HG03469 (cell line): ENCODE results near the gene TFIP11.

Experiments
- ATAC-seq: cut with Tn5 transposase; IDR thresholded peaks from one replicate; pipeline ENCODE4 v1.9.1; 2021; ENCODE audit warnings: mild to moderate bottlenecking, moderate library complexity, moderate number of reproducible peaks; ENCODE audit not compliant: unreplicated experiment

TFIP11 gene

DNA sequence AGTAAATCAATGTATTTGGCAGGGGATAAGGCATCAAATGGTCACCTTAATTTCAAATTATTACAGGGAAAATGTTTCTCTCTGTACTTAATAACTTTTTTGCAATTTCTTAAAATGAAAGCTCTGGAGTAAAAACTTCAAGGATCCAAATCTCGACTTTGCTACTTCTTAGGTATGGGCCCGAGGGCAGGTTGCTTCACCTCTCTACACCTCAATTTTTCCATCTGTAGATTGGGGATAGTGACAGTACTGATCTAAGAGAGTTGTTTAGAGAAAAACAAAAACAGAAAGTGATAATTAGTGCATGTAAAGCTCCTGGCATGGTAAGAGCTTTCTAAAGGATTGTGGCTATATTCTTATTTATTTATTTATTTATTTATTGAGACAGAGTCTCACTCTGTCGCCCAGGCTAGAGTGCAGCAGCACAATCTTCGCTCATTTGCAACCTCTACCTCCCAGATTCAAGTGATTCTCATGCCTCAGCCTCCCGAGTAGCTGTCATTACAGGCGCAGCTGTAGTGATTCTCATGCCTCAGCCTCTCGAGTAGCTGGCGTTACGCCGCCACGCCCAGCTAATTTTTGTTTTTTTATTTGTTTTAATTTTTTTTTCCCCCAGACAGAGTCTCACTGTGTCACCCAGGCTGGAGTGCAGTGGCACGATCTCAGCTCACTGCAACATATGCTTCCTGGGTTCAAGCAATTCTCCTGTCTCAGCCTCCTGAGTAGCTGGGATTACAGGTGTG is 2.3 kb upstream of the TFIP11 start:
- ATAC-seq, result no peak

DNA sequence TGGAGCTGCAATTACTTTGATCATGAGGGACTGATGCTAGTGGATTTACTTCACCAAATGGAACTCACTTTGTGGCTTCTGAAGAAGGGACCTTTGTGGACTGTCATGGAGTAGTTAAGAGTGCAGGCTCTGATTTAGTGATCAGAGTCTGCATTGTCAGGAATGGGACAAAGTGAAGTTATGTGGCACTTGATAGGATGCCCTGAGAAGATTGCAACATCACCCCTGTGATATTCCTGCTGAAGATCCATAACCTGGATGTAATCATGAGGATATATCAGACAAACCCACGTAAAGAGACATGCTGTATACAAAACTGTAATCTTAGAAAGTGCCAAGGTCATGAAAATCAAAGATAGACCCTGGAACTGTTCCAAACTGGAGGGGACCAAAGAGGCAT is 1.6 kb upstream of the TFIP11 start:
- ATAC-seq, result no peak

DNA sequence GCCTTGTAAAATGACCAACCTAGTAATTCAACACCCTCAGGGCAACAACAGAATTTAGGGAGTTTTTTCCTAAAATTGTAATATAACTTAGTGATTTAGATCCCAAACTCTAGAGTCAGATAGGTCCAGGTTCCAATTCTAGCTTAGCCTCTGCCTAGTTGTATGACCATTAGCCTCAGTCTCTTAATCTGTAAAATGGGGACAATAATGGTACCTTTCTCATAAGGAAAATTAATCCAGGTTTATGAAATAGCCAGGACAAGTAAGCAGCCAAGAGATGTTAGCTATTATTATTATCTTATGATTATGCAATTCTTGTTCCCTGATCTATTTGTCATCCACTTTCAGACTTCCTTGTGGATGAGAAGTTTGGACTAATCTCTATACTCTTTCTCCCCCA is 4.1 kb downstream of the TFIP11 start:
- no peak for ATAC-seq

DNA sequence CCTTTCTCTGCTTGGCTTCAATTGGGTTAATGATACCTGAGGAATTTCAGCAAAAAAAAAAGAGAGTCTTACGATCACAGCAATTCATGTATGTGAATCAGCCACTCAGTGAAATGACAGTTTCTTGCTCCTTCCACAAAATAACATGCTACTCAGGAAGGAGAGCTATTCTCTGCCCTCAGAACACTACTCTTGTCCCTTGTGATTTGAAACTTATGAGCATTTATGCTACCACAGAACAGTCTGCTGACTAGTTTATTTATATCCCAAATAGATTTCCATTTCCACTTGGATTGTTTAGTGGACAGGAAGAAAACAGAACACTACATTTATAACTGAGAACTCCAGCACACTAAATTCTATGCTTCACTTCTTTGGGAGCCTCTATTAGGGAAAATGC is 8.5 kb downstream of the TFIP11 start:
- no peak for ATAC-seq

DNA sequence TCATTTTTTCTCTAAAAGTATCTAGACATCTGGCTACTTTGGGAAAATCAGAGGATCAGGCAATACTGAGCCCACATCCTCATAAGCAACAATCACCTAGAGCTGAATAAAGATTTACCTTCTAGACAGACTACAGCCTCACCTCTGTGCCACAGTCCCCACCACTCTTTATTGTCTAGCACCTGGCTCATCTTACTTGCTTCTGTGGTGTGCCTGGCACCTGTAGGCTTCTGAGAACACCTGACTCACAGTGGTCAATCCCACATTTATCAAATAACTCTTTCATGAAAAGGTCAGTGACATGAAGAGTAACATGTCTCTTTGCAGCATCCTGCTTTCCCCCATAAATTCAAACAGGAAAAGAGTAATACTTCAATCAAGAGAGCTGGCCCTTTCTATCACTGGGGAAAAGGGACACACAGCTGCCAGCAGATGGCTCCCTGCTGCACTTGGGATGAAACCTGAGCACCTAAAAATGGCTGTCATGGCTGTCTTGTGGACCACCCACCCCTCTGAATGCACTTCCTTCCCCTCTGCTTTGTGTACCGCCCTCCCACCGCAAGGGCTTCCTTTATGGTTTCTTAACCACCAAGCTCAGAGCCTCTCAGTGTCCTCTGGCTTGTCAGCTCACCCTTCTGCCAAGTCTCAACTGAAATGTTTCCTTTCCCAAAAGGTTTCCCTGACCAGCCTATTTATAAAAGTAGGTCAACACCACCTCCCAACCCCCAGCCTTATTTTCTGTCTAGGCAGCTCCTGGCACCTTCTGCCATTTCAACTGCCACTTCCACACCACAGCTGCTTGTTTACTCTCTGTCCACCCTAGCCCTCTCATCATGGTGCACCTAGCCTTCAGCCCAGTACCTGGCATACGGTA is 9.3 kb downstream of the TFIP11 start:
- ATAC-seq, result no peak

DNA sequence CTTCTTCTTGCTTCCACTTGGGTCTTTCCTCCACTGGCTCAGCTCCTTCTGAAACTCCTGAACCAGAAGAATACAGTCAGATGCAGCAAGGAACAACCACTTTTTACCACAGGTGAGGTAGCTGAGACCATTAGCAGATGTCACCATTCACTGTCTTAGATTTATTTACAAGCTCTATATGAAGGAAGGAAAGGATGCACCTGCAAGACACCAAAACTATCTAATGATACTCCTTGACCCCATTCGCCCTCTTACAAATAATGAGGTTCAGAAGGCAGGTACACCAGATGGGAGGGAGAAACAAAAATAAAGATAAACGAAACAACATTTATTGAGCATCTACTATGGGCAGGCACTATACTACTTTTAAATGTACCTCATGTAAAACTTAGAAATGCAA is 10.3 kb downstream of the TFIP11 start:
- no peak for ATAC-seq

DNA sequence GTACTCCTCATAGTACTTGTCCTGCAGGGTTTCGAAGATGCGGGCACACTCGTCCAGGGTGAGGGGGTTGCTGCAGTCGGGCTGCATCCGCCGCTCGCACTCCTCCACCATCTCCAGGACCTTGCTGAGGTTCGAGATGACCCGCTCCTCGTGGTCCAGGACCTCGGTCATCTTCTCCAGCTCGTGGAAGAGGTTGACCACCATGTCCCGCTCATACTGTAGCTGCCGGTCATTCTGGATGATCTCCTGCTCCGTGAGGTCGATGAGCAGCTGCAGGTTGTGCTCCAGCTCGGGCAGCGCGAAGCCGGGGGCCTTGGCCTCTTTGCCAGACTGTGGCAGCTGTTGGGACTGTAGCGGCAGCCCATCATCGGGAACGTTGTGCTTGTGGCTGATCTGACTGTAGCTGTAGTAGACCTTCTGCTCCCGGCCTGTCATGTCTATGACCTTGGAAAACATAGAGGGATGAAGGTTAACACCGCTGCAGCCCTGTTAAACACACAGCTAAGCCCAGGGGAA is 13.0 kb downstream of the TFIP11 start:
- no peak for ATAC-seq

DNA sequence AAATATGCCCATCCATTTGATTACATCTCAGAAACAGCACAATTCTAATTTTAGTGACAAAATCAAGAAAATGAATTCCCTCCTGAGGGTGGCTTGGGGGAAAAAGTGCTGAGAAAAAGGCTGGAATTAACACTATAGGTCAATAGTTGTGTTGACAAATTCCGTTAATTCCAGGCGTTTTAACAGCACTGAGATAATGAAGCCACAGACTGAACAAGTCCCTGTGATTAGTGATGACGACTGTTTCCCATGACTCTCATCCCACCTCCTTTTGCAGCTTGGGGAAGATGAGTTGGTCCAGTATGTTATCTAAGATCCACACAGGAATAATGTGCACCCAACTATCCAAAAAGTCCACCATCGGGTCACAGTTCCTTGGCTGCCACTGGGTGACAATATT is 15.8 kb downstream of the TFIP11 start:
- ATAC-seq, result no peak

DNA sequence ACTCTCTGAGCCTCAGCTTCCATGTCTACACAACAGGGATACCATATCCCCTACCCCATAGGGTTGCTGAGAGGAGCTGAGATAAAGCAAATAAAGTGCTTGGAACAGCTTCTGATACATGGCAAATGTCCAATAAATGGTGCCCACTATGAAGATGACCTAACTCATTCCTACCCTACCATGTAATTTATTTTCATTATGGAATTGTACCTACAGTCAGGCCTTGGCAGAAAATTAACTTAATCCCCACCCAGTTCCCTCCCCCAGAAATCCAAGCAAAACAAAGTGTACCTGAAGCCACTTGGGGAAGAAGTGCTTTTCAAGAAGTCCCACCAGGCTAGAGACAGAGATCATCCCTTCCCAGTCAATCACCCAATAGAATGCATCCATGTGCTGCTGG is 17.8 kb downstream of the TFIP11 start:
- no peak for ATAC-seq

DNA sequence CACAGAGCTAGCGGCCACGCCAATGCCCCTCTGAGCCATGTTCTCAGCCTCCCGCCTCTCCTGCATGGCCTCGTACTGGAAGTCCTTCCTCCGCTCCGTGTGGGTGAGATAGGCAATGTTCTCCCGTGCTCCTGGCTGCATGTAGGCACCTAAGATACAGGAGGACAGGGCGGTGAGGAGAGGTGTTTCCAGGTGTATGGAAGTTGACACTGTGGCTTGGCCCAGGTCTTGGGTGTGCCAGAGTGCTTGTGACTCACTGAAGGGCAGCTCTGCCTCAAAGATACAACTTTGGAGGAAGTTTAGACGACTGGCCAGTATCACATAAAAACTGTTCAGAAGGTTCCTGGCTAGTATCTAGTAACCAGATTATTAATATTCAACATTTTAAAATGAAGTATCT is 20.1 kb downstream of the TFIP11 start:
- no peak for ATAC-seq

DNA sequence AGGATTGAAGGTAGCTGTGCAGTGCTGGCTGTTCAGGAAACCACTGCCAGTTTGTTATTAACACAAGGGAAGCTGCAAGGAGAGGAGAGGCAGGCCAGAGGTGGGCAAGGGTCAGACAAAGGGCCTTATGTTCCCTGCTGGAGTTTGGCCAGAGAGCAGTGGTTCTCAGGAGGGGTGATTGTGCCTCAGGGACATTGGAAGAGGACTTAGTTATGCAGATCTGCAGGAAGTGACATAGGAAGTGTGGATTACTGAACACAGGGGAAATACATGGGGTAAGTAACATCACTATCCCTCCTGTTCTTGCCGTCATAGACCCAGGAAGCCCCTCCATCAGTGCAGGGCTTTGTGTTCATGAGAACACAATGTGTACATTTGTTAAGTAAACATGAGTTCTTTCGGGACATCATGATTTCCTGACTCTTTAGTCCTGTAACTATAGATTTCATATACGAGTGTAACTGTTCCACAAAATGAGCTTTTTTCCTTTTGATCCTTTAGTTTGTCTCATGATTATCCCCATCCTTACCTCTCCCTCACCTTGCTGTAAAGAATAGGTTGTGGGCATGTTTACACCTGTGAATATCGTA is 22.7 kb downstream of the TFIP11 start:
- no peak for ATAC-seq

DNA sequence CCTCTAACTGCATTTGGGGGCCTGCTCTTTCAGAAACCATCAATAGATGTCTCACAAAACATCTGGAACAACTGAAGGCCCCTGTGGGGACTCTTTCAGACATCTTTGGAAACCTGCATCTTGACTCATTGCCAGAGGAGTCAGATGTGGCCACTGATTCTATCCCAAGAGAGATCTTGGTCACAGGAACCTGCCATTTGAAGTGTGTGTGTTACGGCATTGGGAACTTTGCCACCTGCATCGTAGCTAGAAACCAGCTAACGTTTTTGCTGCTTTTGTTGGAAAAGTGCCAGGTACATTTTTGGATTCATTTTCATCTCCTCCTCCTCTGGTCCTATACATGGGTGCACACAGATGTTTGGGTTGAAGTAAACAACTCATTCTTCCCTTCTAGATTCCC is 24.3 kb downstream of the TFIP11 start:
- ATAC-seq, result no peak

DNA sequence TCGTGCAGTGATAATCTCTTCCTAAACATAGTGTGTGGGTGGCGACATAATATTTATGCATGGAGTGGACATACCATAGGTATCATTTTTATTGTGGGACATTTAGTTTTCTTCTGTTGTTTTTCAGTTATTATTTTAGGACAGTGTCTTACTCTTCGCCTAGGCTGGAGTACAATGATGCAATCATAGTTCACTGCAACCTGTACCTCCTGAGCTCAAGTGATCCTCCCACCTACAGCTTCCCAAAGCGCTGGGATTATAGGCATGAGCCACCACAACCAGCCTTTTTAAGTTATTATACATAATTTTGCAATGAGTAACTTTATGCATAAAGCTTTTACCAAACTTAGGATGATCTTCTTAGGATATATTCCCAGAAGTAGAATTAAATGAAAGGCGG is 25.9 kb downstream of the TFIP11 start:
- ATAC-seq, result no peak

DNA sequence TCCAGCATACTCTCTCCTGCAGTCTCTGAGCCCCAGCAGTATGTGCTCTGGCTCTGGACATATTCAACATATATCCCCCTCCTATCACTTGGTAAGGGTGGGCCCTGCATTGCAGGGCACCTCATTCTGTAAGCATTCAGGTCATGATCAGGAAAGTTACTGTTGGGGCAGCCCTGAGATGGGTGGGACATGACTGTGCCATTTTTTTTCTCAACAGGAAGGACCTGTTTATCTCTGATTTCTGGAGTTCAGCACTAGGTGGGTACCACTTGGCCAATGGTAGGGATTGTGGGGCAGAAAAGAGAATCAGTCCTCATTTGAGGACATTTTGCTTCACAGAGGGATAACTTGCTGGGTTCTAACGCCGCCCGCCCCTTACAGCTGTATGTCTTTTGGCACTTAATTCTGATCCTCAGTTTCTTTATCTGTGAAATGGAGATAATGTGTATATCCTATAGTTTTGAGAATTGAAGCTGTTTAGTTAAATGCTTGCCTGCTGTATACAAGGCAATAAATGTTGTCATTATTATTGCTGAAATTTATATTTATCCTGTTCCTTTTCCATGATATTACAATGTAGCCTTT is 26.4 kb downstream of the TFIP11 start:
- no peak for ATAC-seq

DNA sequence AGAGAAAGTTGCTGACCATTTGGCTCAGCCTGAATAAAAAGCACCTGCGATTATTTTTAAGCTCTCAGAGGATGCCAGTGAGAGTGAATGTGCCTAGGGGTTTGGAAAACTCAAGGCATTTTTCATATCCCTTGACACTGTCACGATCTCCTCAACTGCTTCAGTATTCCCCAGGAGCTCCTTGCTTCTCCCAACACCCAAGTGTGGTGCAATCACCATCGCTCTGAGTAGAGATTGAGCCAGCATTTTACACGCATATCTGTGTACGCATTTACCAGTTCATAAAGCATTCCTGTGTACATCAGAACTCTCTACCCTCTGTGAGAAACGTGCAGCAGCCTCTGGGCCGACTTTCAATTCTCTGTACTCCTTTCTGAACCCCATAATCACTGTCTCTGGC is 27.3 kb downstream of the TFIP11 start:
- ATAC-seq, result no peak

DNA sequence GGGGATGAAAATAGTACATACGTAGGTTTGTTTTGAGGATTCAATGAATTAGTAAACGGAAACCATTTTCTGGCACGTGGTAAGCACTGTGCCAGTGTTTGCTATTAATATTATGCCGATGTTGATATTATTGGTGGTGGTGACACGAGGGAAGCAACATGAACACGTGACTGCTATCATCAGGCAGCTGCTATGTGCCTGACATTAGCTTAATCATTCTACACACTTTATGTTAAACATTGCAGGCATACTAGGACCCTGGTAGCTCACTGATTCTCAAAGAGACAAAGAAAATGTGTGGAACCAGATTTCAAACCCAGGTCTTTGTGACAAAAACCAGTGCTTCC is 27.9 kb downstream of the TFIP11 start:
- no peak for ATAC-seq

DNA sequence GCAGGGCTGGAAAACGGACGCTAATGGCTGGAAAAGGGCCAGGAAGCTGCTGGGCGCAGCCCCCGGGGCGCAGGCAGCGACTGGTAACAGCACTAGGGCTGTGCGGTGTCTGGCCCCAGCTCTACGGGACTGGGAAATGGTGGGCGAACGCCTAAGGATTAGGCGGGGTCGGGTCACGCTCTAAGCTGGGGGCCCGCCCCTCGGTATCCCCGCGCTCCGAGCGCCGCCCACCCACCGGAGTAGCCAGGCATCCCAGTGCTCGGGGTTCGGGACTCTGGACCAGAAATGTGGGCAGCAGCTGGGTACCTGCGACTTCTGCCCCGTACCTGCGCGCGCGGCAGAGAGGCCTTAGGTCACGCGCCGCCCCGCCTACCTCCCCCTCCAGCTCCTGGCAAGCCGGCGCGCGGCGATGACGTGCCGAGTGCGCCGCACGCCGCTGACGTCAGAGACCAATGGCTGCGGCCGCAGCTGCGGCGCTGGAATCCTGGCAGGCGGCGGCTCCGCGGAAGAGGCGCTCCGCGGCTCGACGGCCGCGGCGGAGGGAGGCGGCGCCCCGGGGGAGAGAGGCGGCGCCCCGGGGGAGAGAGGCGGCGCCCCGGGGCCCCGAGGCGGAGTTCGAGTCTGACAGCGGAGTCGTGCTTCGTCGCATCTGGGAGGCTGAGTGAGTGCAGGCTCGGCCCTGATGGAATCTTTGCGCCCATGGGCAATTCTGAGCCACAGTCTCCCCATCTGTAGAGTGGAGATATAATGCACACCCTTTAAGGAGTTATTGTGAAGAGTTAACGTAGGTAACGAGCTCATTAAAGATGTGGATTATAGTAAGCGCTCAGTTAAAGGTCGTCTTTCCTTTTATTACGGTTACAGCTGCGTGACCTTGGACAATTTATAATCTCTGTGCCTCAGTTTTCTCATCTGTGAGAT is 28.6 kb downstream of the TFIP11 start, which contains the start of the genes HPS4 and SRRD:
Gene HPS4 (minus strand): TSS at position 345 of the 921 bp plus-strand sequence. CDS start 2,021 bp downstream, outside the sequence.
Gene SRRD (plus strand): TSS at position 439 of the 921 bp plus-strand sequence. CDS start 14 bp downstream, at position 453.
- ATAC-seq, result peak; percentile 40

DNA sequence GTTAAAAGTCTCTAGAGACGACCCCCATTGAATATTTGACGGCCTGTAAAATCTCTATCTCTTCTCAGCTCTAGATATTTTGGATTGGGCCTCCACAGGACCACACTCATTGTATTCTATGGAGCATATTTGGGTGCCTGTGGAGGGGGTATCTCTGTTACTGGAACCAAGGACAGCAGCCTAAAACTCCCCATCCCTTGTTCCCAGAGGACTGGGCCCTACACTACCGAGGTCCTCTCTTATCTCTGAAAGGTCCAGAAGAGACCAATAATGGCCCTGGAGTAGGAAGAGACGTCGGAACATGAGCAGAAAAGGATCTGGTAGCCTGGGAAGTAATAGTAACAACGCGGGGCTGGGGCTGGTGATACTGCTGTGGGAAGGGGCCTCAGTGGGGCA is 29.2 kb downstream of the TFIP11 start:
- ATAC-seq, result no peak

DNA sequence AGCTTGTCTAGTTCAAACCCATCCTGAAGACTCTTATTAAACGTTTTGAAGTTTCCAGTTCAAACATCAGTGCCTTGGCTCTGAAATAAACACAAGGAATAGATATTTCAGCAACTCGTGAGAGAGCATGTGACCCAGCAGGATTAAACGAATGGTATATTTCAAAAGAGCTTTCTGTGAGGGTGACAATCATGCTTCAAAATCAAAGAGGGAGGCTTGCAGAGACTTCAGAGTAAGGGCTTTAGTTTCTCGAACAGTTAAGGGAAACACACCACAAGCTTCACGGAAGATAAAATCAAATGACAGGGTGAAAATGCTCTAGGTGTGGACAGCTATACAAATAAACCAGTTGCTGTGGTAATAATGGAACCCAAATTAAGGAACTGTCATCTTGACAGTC is 30.1 kb downstream of the TFIP11 start:
- no peak for ATAC-seq

DNA sequence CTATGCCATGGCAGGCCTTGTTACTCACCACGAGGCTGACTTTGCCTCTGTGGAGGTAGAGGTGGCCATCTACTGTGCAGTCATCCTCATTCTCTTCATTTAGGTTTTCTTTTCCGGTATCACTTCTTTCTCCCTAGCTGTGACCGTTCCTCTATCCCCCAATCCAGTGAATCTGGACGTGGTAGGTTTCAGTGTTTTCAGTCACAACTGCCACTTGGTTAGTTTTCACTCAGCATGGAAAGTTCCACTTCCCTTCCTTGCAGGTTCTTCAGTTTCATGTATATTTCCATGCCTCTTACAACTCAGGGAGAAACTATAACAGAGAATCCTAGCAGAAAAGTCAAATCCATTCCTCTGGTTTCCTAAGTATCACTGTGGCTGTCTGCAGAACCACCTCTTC is 30.6 kb downstream of the TFIP11 start:
- ATAC-seq, result no peak
